NT2/D1 (cell line): ENCODE data around the gene CEP72.

Source experiments
- DNase-seq: peaks from one replicate; pipeline ENCODE4 v3.0.0-alpha.2; 2011; ENCODE audit warnings: low read depth, low spot score
- H3K27me3 ChIP-seq: 2 replicates; pipeline ENCODE4 v1.6.0; 2011; ENCODE audit warnings: mild to moderate bottlenecking; ENCODE audit not compliant: insufficient read length, insufficient read depth
- H3K36me3 ChIP-seq: 2 replicates; pipeline ENCODE4 v1.6.1; 2011; ENCODE audit warnings: mild to moderate bottlenecking, low read length, mixed read lengths; ENCODE audit not compliant: insufficient read depth, insufficient read length
- H3K4me1 ChIP-seq: 2 replicates; pipeline ENCODE4 v1.5.1; 2011; ENCODE audit not compliant: insufficient read depth, insufficient read length
- H3K4me3 ChIP-seq: 2 replicates; pipeline ENCODE4 v1.5.1; 2011; ENCODE audit warnings: low read depth; ENCODE audit not compliant: insufficient read length
- H3K9ac ChIP-seq: 2 replicates; pipeline ENCODE4 v1.6.0; 2011; ENCODE audit warnings: low read depth; ENCODE audit not compliant: insufficient read length
- H3K9me3 ChIP-seq: 2 replicates; pipeline ENCODE4 v1.5.1; 2011; ENCODE audit warnings: mild to moderate bottlenecking, low read length; ENCODE audit not compliant: insufficient read depth
- SUZ12 ChIP-seq: IDR thresholded peaks from 2 replicates; pipeline ENCODE4 v1.6.1; 2011; ENCODE audit not compliant: insufficient read length, insufficient read depth; ENCODE audit errors: extremely low read depth
- YY1 ChIP-seq: IDR thresholded peaks from 2 replicates; pipeline ENCODE4 v1.6.1; 2011; ENCODE audit not compliant: insufficient read length, insufficient read depth
- ZNF274 ChIP-seq: IDR thresholded peaks from 2 replicates; pipeline ENCODE4 v1.6.1; 2011; ENCODE audit warnings: mild to moderate bottlenecking, low read depth, low read length

Gene CEP72

DNA sequence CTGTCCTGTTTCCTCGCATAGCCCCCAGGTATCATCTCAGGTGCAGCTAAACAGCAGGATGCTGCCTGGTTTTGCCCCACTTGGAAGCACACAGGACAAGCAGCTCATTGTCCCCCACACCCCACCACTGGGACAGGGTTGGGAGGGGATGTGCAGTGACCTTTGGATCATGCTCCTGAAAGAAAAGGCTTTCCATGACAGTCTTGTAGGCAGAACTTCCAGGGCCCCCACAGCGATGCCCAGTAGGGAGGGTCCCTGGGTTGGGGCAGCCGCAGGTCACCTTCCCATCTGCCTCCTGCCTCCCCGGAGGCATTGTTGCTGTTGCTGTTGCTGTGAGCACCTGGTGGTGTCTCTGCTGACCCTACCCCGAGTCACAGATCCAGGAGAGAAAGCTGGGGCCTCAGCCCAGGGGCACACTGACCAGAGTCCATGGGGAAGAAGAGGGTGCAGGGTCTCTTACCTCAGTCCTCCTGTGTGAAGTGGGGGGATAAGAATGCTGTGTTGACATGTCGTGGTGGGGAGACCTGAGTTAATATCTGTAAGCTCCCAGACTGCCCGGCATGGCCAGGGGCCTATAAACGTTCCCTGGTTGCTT lies 8.5 kb downstream of the CEP72 start:
- Histone ChIP-seq H3K4me1 (no peaks in the 10 kb centered on the region), H3K9me3 (no peaks in the 10 kb centered on the region), H3K27me3 (no peaks in the 10 kb centered on the region), H3K36me3 (peaks cover 88% of the 10 kb centered on the region), H3K4me3 (no peak overlapping the region), H3K9ac (no peak overlapping the region)
- DNase-seq: no peak
- TF ChIP-seq YY1: no peak
- TF ChIP-seq SUZ12: no peak
- no peak for TF ChIP-seq ZNF274

DNA sequence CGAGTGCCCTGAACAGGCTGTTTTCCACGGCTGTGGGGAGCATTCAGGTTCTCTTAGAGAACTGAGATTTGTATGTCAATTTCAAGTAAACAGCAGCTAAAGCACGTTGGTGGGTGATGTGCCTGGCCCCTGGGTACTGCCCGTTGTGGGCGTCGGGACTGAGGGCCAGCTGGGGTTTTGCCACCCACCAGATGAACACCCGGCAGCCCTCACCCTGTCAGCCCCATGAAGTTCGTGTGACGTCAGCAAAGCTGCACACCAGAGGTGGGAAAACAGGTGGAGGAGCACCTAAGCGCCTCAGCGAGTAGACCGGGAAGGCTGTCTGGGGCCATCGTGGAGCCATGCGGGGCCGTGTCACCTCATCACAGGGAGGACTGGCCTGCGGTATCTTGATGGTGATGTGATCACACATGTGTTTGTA lies 9.2 kb downstream of the CEP72 start:
- Histone ChIP-seq H3K36me3 (peaks cover 91% of the 10 kb centered on the region), H3K9me3 (no peaks in the 10 kb centered on the region), H3K27me3 (no peaks in the 10 kb centered on the region), H3K4me1 (no peaks in the 10 kb centered on the region), H3K4me3 (no peak overlapping the region), H3K9ac (no peak overlapping the region)
- DNase-seq: no peak
- TF ChIP-seq YY1: no peak
- no peak for TF ChIP-seq ZNF274
- TF ChIP-seq SUZ12: no peak

DNA sequence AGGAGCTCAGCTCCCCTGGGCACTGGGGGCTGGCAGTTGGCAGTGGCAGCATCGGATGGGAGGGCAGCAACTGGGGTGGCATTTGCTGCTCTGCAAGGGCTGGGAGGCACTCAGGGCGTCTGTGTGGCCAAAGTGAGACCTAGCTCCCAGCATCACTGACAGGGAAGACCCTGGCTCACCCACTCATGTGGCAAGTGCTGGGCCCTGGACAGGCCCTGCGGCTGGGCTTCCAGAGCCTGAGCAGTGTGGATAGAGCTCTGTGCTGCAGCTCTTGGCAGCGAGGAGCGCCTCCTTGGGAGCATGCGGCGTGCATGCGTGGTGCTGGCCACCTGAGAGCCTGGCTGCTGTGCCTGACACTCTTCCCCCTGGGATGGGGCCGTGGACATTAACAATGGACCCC lies 10.2 kb downstream of the CEP72 start:
- H3K4me3 ChIP-seq: no peak overlapping the region
- DNase-seq: no peak
- peaks cover 91% of the 10 kb centered on the region for H3K36me3 ChIP-seq
- no peak overlapping the region for H3K9ac ChIP-seq
- H3K4me1 ChIP-seq: no peaks in the 10 kb centered on the region
- TF ChIP-seq YY1 (no peak), SUZ12 (no peak), ZNF274 (no peak)
- H3K27me3 ChIP-seq: no peaks in the 10 kb centered on the region
- no peaks in the 10 kb centered on the region for H3K9me3 ChIP-seq

DNA sequence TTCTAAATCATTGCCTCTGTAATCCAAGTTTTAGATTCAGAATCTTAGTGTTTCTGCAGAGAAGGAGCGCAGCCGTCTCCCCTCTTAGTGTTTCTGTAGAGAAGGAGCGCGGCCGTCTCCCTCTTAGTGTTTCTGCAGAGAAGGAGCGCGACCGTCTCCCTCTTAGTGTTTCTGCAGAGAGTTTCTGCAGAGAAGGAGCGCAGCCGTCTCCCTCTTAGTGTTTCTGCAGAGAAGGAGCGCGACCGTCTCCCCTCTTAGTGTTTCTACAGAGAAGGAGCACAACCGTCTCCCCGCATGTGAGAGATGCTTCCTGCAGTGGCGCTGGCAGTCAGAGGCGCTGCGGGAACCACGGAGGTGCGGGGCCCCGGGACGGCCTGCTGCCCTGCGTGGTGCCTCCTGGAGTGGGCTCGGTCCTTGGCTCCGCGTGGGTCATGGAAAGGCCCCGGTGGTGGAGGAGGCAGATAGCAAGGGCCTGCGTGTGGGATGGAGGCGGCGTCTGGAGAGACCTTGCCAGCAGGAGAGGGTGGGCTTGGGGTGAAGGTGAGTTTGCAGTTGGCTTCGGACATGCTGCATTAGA lies 10.9 kb downstream of the CEP72 start:
- no peak for TF ChIP-seq YY1
- TF ChIP-seq ZNF274: no peak
- no peak for TF ChIP-seq SUZ12
- Histone ChIP-seq H3K9me3 (no peaks in the 10 kb centered on the region), H3K9ac (no peak overlapping the region), H3K4me1 (no peaks in the 10 kb centered on the region), H3K27me3 (no peaks in the 10 kb centered on the region), H3K36me3 (peaks cover 90% of the 10 kb centered on the region), H3K4me3 (no peak overlapping the region)
- no peak for DNase-seq

DNA sequence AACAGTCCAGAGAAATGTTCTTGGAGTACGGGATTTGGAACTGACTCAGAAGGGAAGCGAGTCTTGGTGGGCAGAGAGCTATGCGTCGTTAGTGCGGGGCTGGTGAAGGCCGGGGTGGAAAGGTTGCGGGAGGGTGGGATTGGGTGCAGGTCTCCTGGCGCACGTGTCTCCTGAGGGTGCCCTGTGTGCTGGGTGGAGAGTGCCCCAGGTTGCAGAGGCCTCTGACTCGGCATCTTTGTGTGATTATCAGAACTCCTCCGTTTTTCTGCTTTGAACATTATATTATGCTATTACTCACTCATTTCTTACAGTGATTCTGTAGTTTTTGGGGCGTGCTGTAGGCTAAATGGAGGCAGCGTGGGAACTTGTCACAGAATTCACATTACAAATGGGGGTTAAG lies 11.4 kb downstream of the CEP72 start:
- DNase-seq: no peak
- Histone ChIP-seq H3K4me1 (no peaks in the 10 kb centered on the region), H3K4me3 (no peak overlapping the region), H3K9ac (no peak overlapping the region), H3K27me3 (no peaks in the 10 kb centered on the region), H3K36me3 (peaks cover 89% of the 10 kb centered on the region), H3K9me3 (no peaks in the 10 kb centered on the region)
- TF ChIP-seq YY1: no peak
- no peak for TF ChIP-seq SUZ12
- no peak for TF ChIP-seq ZNF274

DNA sequence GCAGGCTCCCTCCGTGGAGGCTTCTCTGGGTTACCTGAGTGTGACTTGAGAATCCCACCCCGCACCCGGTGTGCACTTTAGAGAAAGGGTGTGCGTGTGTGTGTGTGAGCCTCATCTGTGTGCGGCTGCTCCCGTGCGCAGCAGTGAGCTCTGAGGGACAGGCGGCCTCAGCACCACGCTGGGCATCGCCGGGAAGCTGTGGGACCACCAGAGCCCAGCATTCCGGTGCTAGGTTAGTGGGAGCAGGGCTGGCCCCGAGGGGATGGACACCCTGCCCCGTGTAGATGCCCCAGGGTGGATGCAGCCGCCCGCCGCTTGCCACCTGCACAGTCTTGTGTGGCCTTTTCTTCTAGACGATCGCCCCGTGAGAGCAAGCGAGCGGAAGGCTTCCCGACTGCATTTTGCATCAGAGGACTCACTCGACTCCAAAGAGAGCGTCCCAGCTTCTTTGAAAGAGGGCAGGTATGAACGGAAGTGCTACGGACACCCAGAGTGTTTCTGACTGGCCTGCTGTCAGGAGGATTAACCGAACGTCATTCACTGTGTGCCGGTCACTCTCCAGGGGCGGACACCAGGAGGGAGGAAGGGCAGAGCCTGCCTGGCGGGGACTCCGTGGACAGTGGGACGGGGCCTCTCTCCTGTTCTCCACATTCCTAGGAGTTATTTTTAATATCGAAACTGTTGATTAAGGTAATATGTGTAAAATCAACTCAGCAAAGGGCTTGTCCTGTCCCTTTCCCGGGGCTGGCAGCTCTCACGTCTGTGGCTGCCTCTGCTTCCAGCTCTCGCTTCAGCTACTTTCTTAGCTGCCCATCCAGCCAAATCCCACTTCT lies 12.2 kb downstream of the CEP72 start:
- H3K4me3 ChIP-seq: no peak overlapping the region
- peaks cover 81% of the 10 kb centered on the region for H3K36me3 ChIP-seq
- TF ChIP-seq ZNF274 (no peak), SUZ12 (no peak), YY1 (no peak)
- no peak for DNase-seq
- no peaks in the 10 kb centered on the region for H3K9me3 ChIP-seq
- no peaks in the 10 kb centered on the region for H3K27me3 ChIP-seq
- no peak overlapping the region for H3K9ac ChIP-seq
- no peaks in the 10 kb centered on the region for H3K4me1 ChIP-seq

DNA sequence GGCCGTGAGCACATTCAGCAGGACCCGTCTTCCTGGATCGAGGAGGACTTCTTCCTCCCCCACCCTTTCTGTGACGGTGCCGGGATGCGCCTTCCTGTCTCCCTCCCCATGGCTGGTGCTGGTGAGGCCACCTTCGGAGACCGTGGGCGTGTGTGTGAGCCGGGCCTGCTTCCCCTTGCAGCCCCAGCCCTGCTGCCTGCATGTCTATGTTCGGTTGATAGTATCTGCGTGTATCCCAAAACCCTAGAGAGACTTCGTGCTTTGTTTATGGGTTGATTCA lies 12.8 kb downstream of the CEP72 start:
- H3K4me1 ChIP-seq: no peaks in the 10 kb centered on the region
- peaks cover 75% of the 10 kb centered on the region for H3K36me3 ChIP-seq
- no peak for TF ChIP-seq SUZ12
- TF ChIP-seq YY1: no peak
- no peak for TF ChIP-seq ZNF274
- no peaks in the 10 kb centered on the region for H3K9me3 ChIP-seq
- H3K9ac ChIP-seq: no peak overlapping the region
- H3K27me3 ChIP-seq: no peaks in the 10 kb centered on the region
- no peak for DNase-seq
- no peak overlapping the region for H3K4me3 ChIP-seq
